Measurements from ENCODE around the gene CARM1. TPM values are rescaled to one million over a fixed set of nuclear protein-coding genes. Genes with fewer than 3 reads are reported as not detected.
A peak's percentile ranks its signal among the peaks of the same experiment; 100 is the strongest.
"Not testable (repeated sequence)": the region's sequence is repeated elsewhere in the genome, so short reads cannot be mapped to it uniquely, and the experiment has no call there.

Gene CARM1
- total RNA-seq, 1 experiment from 2014 or later = 24.2 TPM

DNA sequence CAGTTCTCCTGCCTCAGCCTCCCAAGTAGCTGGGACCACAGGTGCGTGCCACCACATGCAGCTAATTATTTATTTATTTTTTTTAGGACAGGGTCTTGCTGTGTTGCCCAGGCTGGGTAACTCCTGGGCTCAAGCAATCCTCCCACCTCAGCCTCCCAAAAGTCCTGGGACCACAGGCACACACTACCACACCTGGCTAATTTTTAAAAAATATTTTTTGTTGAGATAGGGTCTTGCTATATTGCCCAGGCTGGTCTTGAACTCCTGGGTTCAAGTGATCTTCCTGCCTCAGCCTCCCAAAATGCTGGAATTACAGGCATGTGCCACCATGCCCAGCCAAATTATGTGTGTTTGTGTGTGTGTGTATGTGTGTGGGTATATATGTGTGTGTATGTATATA is 14.5 kb upstream of the CARM1 start:
- H3K4me3 ChIP-seq; H3K27me3 ChIP-seq (replicated peaks); DNase-seq (ENCODE audit: low read depth in 1 of 2, low spot score in 2 of 2); H3K9me3 ChIP-seq (replicated peaks); H3K4me1 ChIP-seq (replicated peaks); H3K27ac ChIP-seq; H3K36me3 ChIP-seq: not testable (repeated sequence)

DNA sequence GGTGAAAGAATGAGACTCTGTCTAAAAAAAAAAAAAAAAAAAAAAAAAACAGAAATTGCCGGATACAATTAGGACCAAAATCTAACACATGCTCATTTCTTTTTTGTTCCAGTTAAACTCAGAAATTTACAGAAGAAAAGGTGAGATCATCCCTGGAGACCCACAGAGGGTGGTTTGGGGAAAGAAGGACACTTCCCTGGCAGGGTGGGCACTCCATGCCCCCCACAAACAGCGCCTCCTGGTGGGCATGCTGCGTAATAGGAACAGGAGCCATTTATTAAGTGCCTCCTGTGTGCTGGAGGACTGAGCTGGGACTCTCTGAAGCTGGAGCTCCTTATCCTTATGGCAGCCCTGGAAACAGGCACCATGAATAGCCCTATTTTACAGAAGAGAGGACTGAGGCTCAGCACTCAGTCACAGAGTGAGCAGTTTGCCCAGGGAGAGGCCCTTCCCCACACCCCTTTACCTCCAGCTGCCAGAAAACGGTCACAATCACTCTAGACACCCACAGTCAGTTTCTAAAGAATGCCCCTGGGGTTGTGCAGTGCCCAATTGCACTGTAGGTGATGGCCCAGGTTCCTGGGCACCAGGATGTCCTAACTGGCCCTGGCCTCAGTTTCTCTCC is 13.0 kb upstream of the CARM1 start:
- Histone ChIP-seq H3K36me3 (no peaks in the 10 kb centered on the region), H3K27me3 (replicated peaks) (no peaks in the 10 kb centered on the region), H3K9me3 (replicated peaks) (no peaks in the 10 kb centered on the region), H3K4me3 (no peak overlapping the region), H3K27ac (no peak overlapping the region), H3K4me1 (replicated peaks) (peaks cover 6% of the 10 kb centered on the region)
- DNase-seq (ENCODE audit: low read depth in 1 of 2, low spot score in 2 of 2) = peak in 1 of 2 experiments; percentile 52

DNA sequence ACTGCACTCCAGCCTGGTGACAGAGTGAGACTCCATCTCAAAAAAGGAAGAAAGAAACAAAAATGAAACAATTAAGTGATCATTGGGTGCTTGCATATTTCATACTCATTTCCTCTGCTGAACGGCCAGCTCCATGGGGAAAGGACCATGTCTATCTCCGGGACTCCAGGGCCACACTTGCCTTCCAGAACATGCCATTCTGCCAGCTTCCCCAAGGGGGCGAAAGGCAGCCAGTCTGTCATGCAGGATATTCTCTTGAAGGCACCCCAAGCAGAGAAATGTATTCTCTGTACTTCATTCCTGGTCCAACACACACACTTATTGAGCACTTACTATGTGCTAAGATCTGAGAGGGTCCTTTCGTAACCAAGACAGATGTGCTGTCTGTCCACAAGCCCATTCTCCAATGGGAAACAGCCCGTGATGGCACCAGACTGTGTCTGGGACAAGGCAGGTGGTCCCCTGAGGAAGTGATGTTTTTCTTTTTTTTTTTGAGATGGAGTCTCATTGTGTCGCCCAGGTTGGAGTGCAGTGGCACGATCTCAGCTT is 10.2 kb upstream of the CARM1 start:
- DNase-seq (ENCODE audit: low read depth in 1 of 2, low spot score in 2 of 2) = no peak
- H3K27ac ChIP-seq = no peak overlapping the region

DNA sequence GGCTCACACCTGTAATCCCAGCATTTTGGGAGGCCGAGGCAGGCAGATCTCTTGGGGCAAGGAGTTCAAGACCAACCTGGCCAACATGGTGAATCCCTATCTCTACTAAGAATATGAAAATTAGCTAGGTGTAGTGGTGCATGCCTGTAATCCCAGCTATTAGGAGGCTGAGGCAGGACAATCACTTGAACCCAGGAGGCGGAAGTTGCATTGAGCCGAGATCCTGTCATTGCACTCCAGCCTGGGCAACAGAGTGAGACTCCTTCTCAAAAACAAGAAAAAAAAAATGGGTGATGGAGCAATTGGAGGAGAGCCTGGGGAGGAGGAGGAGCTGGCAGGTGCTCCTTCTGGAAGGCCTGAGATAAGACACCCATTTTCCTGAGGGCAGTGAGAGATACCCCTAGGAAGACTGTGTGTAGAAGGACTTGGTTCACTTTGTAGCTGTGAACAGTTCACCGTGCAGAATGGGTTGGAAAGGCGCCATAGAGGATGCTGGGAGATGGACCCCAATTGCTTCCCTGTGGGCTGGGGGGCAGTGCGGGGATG is 8.7 kb upstream of the CARM1 start:
- no peaks in the 10 kb centered on the region for H3K36me3 ChIP-seq
- H3K4me1 ChIP-seq (replicated peaks) = peaks cover 16% of the 10 kb centered on the region
- DNase-seq (ENCODE audit: low read depth in 1 of 2, low spot score in 2 of 2) = no peak
- no peak overlapping the region for H3K27ac ChIP-seq
- no peaks in the 10 kb centered on the region for H3K9me3 ChIP-seq (replicated peaks)
- no peaks in the 10 kb centered on the region for H3K27me3 ChIP-seq (replicated peaks)
- no peak overlapping the region for H3K4me3 ChIP-seq

More for the DNA sequence above, 10.2 kb upstream of the CARM1 start:
- no peak overlapping the region for H3K4me3 ChIP-seq
- no peaks in the 10 kb centered on the region for H3K27me3 ChIP-seq (replicated peaks)
- H3K4me1 ChIP-seq (replicated peaks) = peaks cover 16% of the 10 kb centered on the region
- H3K36me3 ChIP-seq = no peaks in the 10 kb centered on the region
- no peaks in the 10 kb centered on the region for H3K9me3 ChIP-seq (replicated peaks)

GRCh38 chr19:10863107-10863717 is 8.1 kb upstream of the CARM1 start:
- Histone ChIP-seq H3K4me3 (no peak overlapping the region), H3K9me3 (replicated peaks) (no peaks in the 10 kb centered on the region), H3K27ac (no peak overlapping the region), H3K27me3 (replicated peaks) (no peaks in the 10 kb centered on the region), H3K4me1 (replicated peaks) (peaks cover 16% of the 10 kb centered on the region), H3K36me3 (no peaks in the 10 kb centered on the region)
- DNase-seq (ENCODE audit: low read depth in 1 of 2, low spot score in 2 of 2) = peak; percentile 50 to 59

- Histone ChIP-seq H3K4me1 (replicated peaks) (peaks cover 16% of the 10 kb centered on the region), H3K9me3 (replicated peaks) (no peaks in the 10 kb centered on the region), H3K4me3 (no peak overlapping the region), H3K27ac (no peak overlapping the region), H3K36me3 (no peaks in the 10 kb centered on the region), H3K27me3 (replicated peaks) (no peaks in the 10 kb centered on the region)
- peak; percentile 67 to 85 for DNase-seq (ENCODE audit: low read depth in 1 of 2, low spot score in 2 of 2)
Observed at GRCh38 chr19:10864538-10864899, 6.8 kb upstream of the CARM1 start.

GRCh38 chr19:10866495-10866894 is 4.9 kb upstream of the CARM1 start:
- H3K4me1 ChIP-seq (replicated peaks) = peaks cover 22% of the 10 kb centered on the region
- no peaks in the 10 kb centered on the region for H3K9me3 ChIP-seq (replicated peaks)
- DNase-seq (ENCODE audit: low read depth in 1 of 2, low spot score in 2 of 2) = no peak

GRCh38 chr19:10868872-10869547 is 2.3 kb upstream of the CARM1 start:
- DNase-seq (ENCODE audit: low read depth in 1 of 2, low spot score in 2 of 2) = no peak
- Histone ChIP-seq H3K27ac (no peak overlapping the region), H3K4me3 (no peak overlapping the region)

More at GRCh38 chr19:10866495-10866894, 4.9 kb upstream of the CARM1 start:
- Histone ChIP-seq H3K4me3 (no peak overlapping the region), H3K36me3 (no peaks in the 10 kb centered on the region), H3K27ac (no peak overlapping the region), H3K27me3 (replicated peaks) (no peaks in the 10 kb centered on the region)

DNA sequence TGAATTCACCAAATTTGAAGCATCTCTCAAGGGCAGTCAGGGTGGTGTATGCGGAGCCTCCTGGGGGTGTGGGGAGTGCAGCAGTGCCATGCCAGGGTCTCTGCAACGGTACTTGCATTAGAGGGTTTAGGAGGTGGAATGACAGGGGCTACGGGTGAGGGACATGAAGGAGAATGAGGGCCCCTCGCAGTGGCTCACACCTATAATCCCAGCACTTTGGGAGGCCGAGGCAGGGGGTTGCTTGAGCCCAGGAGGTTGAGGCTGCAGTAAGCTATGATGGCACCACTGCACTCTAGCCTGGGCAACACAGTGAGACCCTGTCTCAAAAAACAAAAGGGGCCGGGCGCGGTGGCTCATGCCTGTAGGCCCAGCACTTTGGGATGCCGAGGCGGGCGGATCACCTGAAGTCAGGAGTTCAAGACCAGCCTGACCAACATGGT is 1.5 kb upstream of the CARM1 start:
- H3K9me3 ChIP-seq (replicated peaks); H3K4me3 ChIP-seq; DNase-seq (ENCODE audit: low read depth in 1 of 2, low spot score in 2 of 2); H3K27ac ChIP-seq; H3K27me3 ChIP-seq (replicated peaks); H3K36me3 ChIP-seq: not testable (repeated sequence)
- H3K4me1 ChIP-seq (replicated peaks) = peaks cover 16% of the 10 kb centered on the region

More at GRCh38 chr19:10868872-10869547, 2.3 kb upstream of the CARM1 start:
- Histone ChIP-seq H3K4me1 (replicated peaks) (peaks cover 19% of the 10 kb centered on the region), H3K27me3 (replicated peaks) (no peaks in the 10 kb centered on the region), H3K9me3 (replicated peaks) (no peaks in the 10 kb centered on the region), H3K36me3 (peaks cover 3% of the 10 kb centered on the region; the same call in 1 of the 2 replicates)

DNA sequence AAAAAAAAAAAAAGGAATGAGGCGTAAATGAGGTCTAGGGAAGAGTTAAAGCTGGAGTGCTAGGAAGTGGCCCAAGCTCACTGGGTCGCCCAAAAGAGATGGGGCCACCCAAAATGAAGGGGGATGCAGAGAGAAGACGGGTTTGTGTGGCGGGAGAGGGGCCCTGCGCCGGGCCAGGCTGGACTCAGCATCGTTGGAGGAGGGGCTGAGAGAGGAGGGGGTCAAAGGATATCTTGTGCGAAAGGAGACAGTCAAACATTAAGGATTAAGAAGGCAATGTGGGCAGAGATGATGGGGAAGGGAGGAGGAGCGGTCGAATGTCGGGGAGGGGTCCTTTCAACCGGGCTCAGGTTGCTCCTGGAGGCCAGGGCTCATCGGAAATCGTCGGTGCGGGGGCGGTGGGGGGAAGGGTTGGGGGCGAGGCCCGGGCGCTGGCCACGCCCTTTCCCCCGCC is 825 bp upstream of the CARM1 start:
- H3K36me3 ChIP-seq = peaks cover 6% of the 10 kb centered on the region; the same call in 1 of the 2 replicates
- no peak for DNase-seq (ENCODE audit: low read depth in 1 of 2, low spot score in 2 of 2)
- peak overlapping the region; percentile 47 for H3K27ac ChIP-seq
- H3K4me3 ChIP-seq = peak overlapping the region; percentile 36
- no peaks in the 10 kb centered on the region for H3K9me3 ChIP-seq (replicated peaks)
- peaks cover 16% of the 10 kb centered on the region for H3K4me1 ChIP-seq (replicated peaks)
- H3K27me3 ChIP-seq (replicated peaks) = no peaks in the 10 kb centered on the region

DNA sequence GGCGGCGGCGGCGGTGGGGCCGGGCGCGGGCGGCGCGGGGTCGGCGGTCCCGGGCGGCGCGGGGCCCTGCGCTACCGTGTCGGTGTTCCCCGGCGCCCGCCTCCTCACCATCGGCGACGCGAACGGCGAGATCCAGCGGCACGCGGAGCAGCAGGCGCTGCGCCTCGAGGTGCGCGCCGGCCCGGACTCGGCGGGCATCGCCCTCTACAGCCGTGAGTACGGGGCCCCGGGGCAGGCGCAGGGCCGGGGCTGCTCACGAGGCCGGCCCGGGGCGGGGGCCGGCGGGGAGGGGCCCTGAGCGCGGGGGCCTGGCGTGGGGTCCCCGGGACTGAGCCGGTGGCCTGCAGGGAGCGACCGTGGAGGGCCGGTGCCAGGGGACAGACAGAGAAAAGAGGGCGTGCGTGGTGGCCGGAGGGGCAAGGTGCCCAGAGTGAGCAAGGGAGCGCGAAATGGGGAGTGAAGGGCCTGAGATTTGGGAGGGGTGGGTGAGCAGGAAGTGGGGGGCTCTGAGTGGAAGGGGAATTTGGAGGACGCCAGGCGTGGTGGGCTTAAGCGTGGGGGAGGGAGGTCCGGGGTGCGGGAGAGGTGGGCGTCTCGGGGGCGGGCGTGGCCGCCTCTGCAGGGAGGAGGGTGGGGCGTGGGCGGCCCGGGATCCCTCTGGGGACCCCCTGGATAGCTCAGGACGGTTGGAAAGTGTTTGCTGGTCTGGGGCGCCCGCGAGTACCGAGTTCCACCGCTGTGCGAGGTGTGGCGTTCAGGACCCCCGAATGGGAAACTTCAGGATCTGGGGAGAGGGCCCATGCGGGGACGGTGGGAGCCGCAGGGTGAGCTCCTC is 575 bp downstream of the CARM1 start:
- peaks cover 6% of the 10 kb centered on the region; the same call in 1 of the 2 replicates for H3K36me3 ChIP-seq
- H3K27ac ChIP-seq = peak overlapping the region; percentile 46; the same call in 1 of the 2 replicates
- H3K27me3 ChIP-seq (replicated peaks) = no peaks in the 10 kb centered on the region
- no peaks in the 10 kb centered on the region for H3K9me3 ChIP-seq (replicated peaks)
- DNase-seq (ENCODE audit: low read depth in 1 of 2, low spot score in 2 of 2) = no peak
- peaks cover 16% of the 10 kb centered on the region for H3K4me1 ChIP-seq (replicated peaks)
- peak overlapping the region; percentile 93 for H3K4me3 ChIP-seq

DNA sequence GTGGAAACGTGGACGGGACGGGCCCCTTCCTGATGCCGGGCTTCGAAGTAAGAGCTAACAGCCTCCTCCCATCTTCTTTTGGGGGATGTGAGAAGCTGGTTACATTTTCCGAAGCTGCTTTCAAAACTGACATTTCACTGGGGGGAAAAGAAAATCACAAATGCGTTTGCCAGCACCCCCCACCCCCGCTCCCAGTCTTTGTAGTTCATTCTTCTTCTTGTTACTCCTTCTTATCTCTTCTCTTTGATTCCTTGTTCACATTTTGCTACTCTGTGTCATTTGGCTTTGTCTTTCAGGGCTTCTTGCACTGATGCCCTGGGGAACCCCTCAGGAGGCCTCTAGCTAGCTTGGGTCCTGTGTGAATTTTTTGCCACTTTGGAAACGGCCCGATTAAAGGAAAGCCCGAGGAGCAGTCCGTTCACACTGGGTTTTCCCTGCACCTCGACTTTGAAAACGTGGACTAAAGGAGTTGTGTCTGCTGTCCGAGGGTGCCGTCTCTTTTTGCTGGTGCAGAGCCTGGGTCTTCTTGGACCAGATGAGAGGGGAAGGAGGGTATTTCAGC is 1.3 kb downstream of the CARM1 start:
- H3K27me3 ChIP-seq (replicated peaks) = no peaks in the 10 kb centered on the region

GRCh38 chr19:10874024-10874423 is 2.7 kb downstream of the CARM1 start:
- H3K27me3 ChIP-seq (replicated peaks) = no peaks in the 10 kb centered on the region
- peaks cover 6% of the 10 kb centered on the region; the same call in 1 of the 2 replicates for H3K36me3 ChIP-seq
- no peaks in the 10 kb centered on the region for H3K9me3 ChIP-seq (replicated peaks)
- no peak overlapping the region for H3K4me3 ChIP-seq
- peaks cover 16% of the 10 kb centered on the region for H3K4me1 ChIP-seq (replicated peaks)
- no peak for DNase-seq (ENCODE audit: low read depth in 1 of 2, low spot score in 2 of 2)
- no peak overlapping the region for H3K27ac ChIP-seq

More for the DNA sequence above, 1.3 kb downstream of the CARM1 start:
- H3K4me3 ChIP-seq = peak overlapping the region; percentile 93
- H3K36me3 ChIP-seq = peaks cover 6% of the 10 kb centered on the region; the same call in 1 of the 2 replicates
- no peaks in the 10 kb centered on the region for H3K9me3 ChIP-seq (replicated peaks)
- H3K27ac ChIP-seq = no peak overlapping the region
- H3K4me1 ChIP-seq (replicated peaks) = peaks cover 16% of the 10 kb centered on the region
- DNase-seq (ENCODE audit: low read depth in 1 of 2, low spot score in 2 of 2) = no peak

All from SJSA1 (cell line).